Small intestine (tissue), 7 donors: ENCODE data around the gene CA11. TPM values are rescaled to one million over a fixed set of nuclear protein-coding genes. Genes with fewer than 3 reads are reported as not detected.
A peak's percentile ranks its signal among the peaks of the same experiment; 100 is the strongest.

Experiments used
- DNase-seq, 2 donors: peaks; one replicate each; pipeline versions ENCODE4 v3.0.0 to v3.0.0-alpha.2; 2013
- FAIRE-seq: peaks from 2 replicates; lab custom pipeline; 2012; peaks lifted over from hg19 to GRCh38; lab: Jason Lieb, UNC
- H3K27ac ChIP-seq, 3 donors: one replicate each; pipeline ENCODE4 v1.5.1; 2013; ENCODE audit warnings: low read length in 2 of 3, mild to moderate bottlenecking in 2 of 3, control low read depth in 1 of 3, inconsistent platforms in 1 of 3, low read depth in 1 of 3, moderate library complexity in 1 of 3
- H3K27me3 ChIP-seq, 3 donors: one replicate each; pipeline ENCODE4 v1.6.1; 2013; ENCODE audit warnings: low read length in 3 of 3, inconsistent platforms in 1 of 3; ENCODE audit not compliant: control insufficient read depth in 3 of 3, insufficient read depth in 3 of 3
- H3K36me3 ChIP-seq, 3 donors: one replicate each; pipeline ENCODE4 v1.6.1; 2013; ENCODE audit warnings: low read length in 3 of 3, inconsistent platforms in 1 of 3, low read depth in 1 of 3, mild to moderate bottlenecking in 1 of 3, moderate library complexity in 1 of 3; ENCODE audit not compliant: control insufficient read depth in 3 of 3, insufficient read depth in 2 of 3
- H3K4me1 ChIP-seq, 3 donors: one replicate each; pipeline ENCODE4 v1.6.1; 2013; ENCODE audit warnings: low read length in 2 of 3, inconsistent platforms in 1 of 3, low read depth in 1 of 3, mild to moderate bottlenecking in 1 of 3, moderate library complexity in 1 of 3; ENCODE audit not compliant: control insufficient read depth in 3 of 3, insufficient read depth in 2 of 3
- H3K4me3 ChIP-seq, 3 donors: one replicate each; pipeline ENCODE4 v1.5.1; 2013; ENCODE audit warnings: low read length in 3 of 3, control low read depth in 1 of 3, inconsistent platforms in 1 of 3, low read depth in 1 of 3, mild to moderate bottlenecking in 1 of 3, moderate library complexity in 1 of 3
- H3K9me3 ChIP-seq, 2 donors: one replicate each; pipeline ENCODE4 v1.6.1; 2013; ENCODE audit warnings: low read depth in 1 of 2, low read length in 1 of 2; ENCODE audit not compliant: control insufficient read depth in 2 of 2, insufficient read depth in 1 of 2
- WGBS, 3 donors: extraction: QIAGEN DNeasy Blood & Tissue Kit; methylation state at CpG; one replicate each; pipeline ENCODE4 v1.1.7; 2013; 5-methylcytosine and 5-hydroxymethylcytosine counted together
- polyA plus RNA-seq, 4 donors: library from polyadenylated mRNA; stranded (reverse) in 3 of 4; unstranded in 1 of 4; fragments of 200-250 nt in 3 of 4; fragments of 120-200 nt in 1 of 4; gene quantifications; one replicate each; pipeline versions ENCODE4 v1.2.1 to v1.2.3, GENCODE V29; 2013
- donor health status: healthy with polysubstance abuse.
- donor health status: control.
- donor health status: control.
- donor health status: Bipolar disorder and iron deficiency.
- donor health status: healthy.

The CA11 gene
- polyA plus RNA-seq, 4 donors = 3.8 to 21.2 (median 6.5) TPM

- Histone ChIP-seq H3K27me3 (no peaks in the 10 kb centered on the region), H3K9me3 (no peaks in the 10 kb centered on the region), H3K4me1 (peaks cover 0 to 15% (median 0%) of the 10 kb centered on the region in 3 donors), H3K36me3 (peaks cover 0 to 67% (median 3%) of the 10 kb centered on the region in 3 donors), H3K4me3 (no peak overlapping the region), H3K27ac (no peak overlapping the region)
- no peak for DNase-seq
- FAIRE-seq = no peak
- WGBS, 3 donors = 87 to 94% (median 92%) methylated on average over 20 to 39 of the region's 39 CpGs
These were observed 42.5 kb downstream of the CA11 start for GRCh38 chr19:48603449-48603848.

- no peaks in the 10 kb centered on the region for H3K27me3 ChIP-seq
- H3K9me3 ChIP-seq = no peaks in the 10 kb centered on the region
- H3K36me3 ChIP-seq = peaks cover 0 to 62% (median 3%) of the 10 kb centered on the region in 3 donors
- DNase-seq (no peak), FAIRE-seq (no peak)
- no peak overlapping the region for H3K4me3 ChIP-seq
- no peak overlapping the region for H3K27ac ChIP-seq
- WGBS, 3 donors = 41 to 70% (median 60%) methylated on average over 9 of the region's 9 CpGs
- peaks cover 0 to 15% (median 0%) of the 10 kb centered on the region in 3 donors for H3K4me1 ChIP-seq
These were observed 43.0 kb downstream of the CA11 start for GRCh38 chr19:48603001-48603400.

GRCh38 chr19:48600679-48601417 lies 45.1 kb downstream of the CA11 start:
- FAIRE-seq = no peak

GRCh38 chr19:48598996-48599700 lies 46.8 kb downstream of the CA11 start:
- H3K9me3 ChIP-seq = no peaks in the 10 kb centered on the region
- FAIRE-seq (no peak), DNase-seq (no peak)
- no peaks in the 10 kb centered on the region for H3K27me3 ChIP-seq
- H3K36me3 ChIP-seq = peaks cover 0 to 37% (median 3%) of the 10 kb centered on the region in 3 donors
- H3K4me3 ChIP-seq = no peak overlapping the region
- H3K27ac ChIP-seq = no peak overlapping the region
- H3K4me1 ChIP-seq = peaks cover 0 to 15% (median 0%) of the 10 kb centered on the region in 3 donors
- whole genome bisulfite sequencing, 3 donors = 71 to 75% (median 74%) methylated on average over 30 of the region's 30 CpGs

More at GRCh38 chr19:48600679-48601417, 45.1 kb downstream of the CA11 start:
- 56 to 75% (median 68%) methylated on average over 21 of the region's 21 CpGs for WGBS, 3 donors
- Histone ChIP-seq H3K36me3 (peaks cover 0 to 42% (median 3%) of the 10 kb centered on the region in 3 donors), H3K4me3 (no peak overlapping the region), H3K27ac (peak overlapping the region in 2 of 3 donors; percentile 6 to 37), H3K9me3 (no peaks in the 10 kb centered on the region), H3K4me1 (peaks cover 0 to 15% (median 0%) of the 10 kb centered on the region in 3 donors), H3K27me3 (no peaks in the 10 kb centered on the region)
- DNase-seq = peak in 1 of 2 donors; percentile 66

- Histone ChIP-seq H3K4me1 (peaks cover 0 to 5% (median 0%) of the 10 kb centered on the region in 3 donors), H3K27me3 (no peaks in the 10 kb centered on the region), H3K36me3 (peaks cover 0 to 20% (median 3%) of the 10 kb centered on the region in 3 donors), H3K4me3 (no peak overlapping the region), H3K9me3 (no peaks in the 10 kb centered on the region), H3K27ac (no peak overlapping the region)
- no peak for FAIRE-seq
- 78 to 88% (median 80%) methylated on average over 38 to 39 of the region's 39 CpGs for WGBS, 3 donors
- DNase-seq = no peak
These were observed 49.1 kb downstream of the CA11 start for GRCh38 chr19:48596679-48597465.

GRCh38 chr19:48596237-48596636 lies 49.8 kb downstream of the CA11 start:
- Histone ChIP-seq H3K4me3 (no peak overlapping the region), H3K27me3 (no peaks in the 10 kb centered on the region), H3K27ac (no peak overlapping the region), H3K4me1 (peaks cover 0 to 5% (median 0%) of the 10 kb centered on the region in 3 donors), H3K9me3 (no peaks in the 10 kb centered on the region), H3K36me3 (peaks cover 0 to 14% (median 3%) of the 10 kb centered on the region in 3 donors)
- no peak for FAIRE-seq
- DNase-seq = no peak
- 70 to 100% (median 81%) methylated on average over 2 to 4 of the region's 4 CpGs for WGBS, 3 donors

- WGBS, 3 donors = 71 to 77% (median 73%) methylated on average over 5 to 6 of the region's 6 CpGs
- Histone ChIP-seq H3K36me3 (peaks cover 0 to 10% (median 0%) of the 10 kb centered on the region in 3 donors), H3K27ac (no peak overlapping the region), H3K27me3 (no peaks in the 10 kb centered on the region), H3K9me3 (no peaks in the 10 kb centered on the region), H3K4me3 (no peak overlapping the region), H3K4me1 (peaks cover 0 to under 1% (median 0%) of the 10 kb centered on the region in 3 donors)
- FAIRE-seq = no peak
- no peak for DNase-seq
These were observed 50.2 kb downstream of the CA11 start for GRCh38 chr19:48595833-48596232.

GRCh38 chr19:48595171-48595570 lies 50.8 kb downstream of the CA11 start:
- FAIRE-seq = no peak
- H3K4me1 ChIP-seq = no peaks in the 10 kb centered on the region
- peaks cover 0 to 4% (median 0%) of the 10 kb centered on the region in 3 donors for H3K36me3 ChIP-seq
- WGBS, 3 donors = 81 to 88% (median 86%) methylated on average over 9 of the region's 9 CpGs
- DNase-seq = no peak
- H3K4me3 ChIP-seq = no peak overlapping the region
- H3K27me3 ChIP-seq = no peaks in the 10 kb centered on the region
- no peaks in the 10 kb centered on the region for H3K9me3 ChIP-seq
- no peak overlapping the region for H3K27ac ChIP-seq
